Gastrocnemius medialis (tissue), 4 donors: Measurements from ENCODE around the gene IGF2BP3.

Experiments
- CTCF ChIP-seq, 5 experiments: fragments of 450-650 bp in 3 of 5; fragments of 200-600 bp in 2 of 5; sonication (generic) in 2 of 5; IDR thresholded peaks in 4 of 5; conservative IDR thresholded peaks in 1 of 5; 1 replicate in 4 of 5; 2 replicates in 1 of 5; pipeline ENCODE4 v1.5.1; 2016 to 2019; ENCODE audit warnings: antibody characterized with exemption in 5 of 5, mild to moderate bottlenecking in 3 of 5, moderate library complexity in 3 of 5
- POLR2A ChIP-seq, 2 donors: fragments of 450-650 bp; IDR thresholded peaks; one replicate each; pipeline ENCODE4 v1.6.1; 2017; ENCODE audit warnings: antibody characterized with exemption in 2 of 2, mild to moderate bottlenecking in 2 of 2, moderate library complexity in 2 of 2

DNA sequence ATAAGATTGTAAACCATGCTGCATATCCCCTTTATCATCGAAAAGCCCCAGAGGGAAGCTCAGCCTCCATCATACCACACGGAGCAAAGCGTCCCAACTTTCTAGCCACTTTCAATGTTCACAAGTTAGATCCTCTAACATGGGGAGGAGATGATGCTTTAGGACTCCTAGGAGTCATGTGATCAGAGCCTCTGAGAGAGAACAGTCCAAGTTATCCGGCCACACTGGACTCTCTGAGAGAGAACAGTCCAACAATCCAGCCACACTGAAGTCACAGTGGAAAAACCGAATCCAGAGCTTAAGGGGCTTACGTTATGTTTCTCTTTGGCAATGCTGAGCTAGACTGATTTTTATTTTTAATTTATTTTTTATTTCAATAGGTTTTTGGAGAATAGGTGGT is 98.6 kb downstream of the IGF2BP3 start:
- TF ChIP-seq POLR2A (IDR thresholded peaks at IDR 0.05) = no peak
- TF ChIP-seq CTCF (IDR thresholded peaks at IDR 0.05 in 4 of 5, conservative IDR thresholded peaks at IDR 0.05 in 1 of 5) = no peak
